HG03442 (cell line): ENCODE measurements around the gene LCN12.

ENCODE experiments used
- ATAC-seq: cut with Tn5 transposase; IDR thresholded peaks from one replicate; pipeline ENCODE4 v1.9.1; 2021; ENCODE audit warnings: mild to moderate bottlenecking, moderate library complexity; ENCODE audit not compliant: unreplicated experiment

The LCN12 gene

DNA sequence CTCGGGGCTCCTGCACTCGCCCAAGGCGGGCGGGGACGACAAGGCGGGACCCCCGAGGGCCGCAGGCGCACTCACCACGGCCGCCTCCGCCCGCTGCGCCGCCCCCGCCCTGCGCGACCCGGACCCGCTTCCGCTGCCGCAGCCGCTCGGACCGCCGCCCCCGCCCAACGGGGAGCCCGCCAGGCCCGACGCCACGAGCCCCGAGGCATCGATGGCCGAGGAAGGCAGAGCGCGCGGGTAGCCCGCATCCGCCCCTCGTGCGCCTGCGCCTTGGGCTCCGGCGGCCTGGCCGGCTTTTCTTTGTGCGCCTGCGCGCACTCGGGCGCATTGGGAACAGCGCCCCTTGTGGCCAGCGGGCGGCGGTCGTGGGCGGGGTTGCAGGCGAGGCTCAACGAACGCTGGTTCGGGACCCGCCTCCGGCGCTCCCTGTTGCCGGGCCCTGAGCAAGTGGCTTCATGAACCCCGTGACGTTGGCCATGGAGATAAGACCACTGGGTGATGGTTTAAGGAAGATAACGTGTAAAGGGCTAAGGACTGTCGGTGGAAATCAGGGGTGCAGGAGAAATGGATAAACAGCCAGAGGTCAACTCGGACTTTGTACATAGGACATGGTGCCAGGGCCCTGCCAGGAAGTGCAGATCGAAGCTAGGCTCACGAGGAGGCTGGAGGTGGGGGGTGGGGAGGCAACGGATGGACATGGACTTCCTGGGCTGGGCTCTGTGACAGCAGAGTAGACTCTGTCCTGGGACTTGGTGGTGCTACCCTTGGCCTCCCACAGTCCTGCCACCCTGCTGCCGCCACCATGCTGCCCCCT, 7.3 kb upstream of the LCN12 start, which contains the start of the genes C8G and FBXW5:
Gene C8G (plus strand): TSS at position 725 of the 814 bp plus-strand sequence. CDS start 78 bp downstream, at position 803.
Gene FBXW5 (minus strand): TSS at position 220 of the 814 bp plus-strand sequence. CDS start 655 bp downstream, outside the sequence.
- peak; percentile 79 for ATAC-seq

DNA sequence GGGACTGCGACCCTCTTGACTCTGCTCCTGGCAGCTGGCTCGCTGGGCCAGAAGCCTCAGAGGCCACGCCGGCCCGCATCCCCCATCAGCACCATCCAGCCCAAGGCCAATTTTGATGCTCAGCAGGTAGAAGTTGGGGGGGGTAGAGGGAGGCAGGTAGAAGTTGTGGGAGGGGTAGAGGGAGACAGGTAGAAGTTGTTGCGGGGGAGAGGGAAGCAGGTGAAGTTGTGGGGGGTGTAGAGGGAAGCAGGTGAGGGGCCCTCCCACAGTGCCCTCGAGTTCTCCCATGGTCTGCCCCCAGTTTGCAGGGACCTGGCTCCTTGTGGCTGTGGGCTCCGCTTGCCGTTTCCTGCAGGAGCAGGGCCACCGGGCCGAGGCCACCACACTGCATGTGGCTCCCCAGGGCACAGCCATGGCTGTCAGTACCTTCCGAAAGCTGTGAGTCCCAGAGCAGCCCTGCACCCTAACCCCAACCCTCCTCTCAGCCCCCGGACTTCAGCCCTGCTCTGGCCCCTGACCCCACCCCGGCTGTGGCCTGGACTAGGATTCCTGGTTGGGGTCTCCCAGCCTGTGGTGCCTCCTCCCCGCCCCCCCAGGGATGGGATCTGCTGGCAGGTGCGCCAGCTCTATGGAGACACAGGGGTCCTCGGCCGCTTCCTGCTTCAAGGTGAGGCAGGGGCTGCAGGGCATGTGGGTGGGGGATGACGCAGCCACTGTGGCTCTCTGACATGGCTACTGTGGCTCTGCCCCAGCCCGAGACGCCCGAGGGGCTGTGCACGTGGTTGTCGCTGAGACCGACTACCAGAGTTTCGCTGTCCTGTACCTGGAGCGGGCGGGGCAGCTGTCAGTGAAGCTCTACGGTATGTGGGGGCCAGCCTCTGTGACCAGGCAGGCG, 6.5 kb upstream of the LCN12 start:
- ATAC-seq = no peak

DNA sequence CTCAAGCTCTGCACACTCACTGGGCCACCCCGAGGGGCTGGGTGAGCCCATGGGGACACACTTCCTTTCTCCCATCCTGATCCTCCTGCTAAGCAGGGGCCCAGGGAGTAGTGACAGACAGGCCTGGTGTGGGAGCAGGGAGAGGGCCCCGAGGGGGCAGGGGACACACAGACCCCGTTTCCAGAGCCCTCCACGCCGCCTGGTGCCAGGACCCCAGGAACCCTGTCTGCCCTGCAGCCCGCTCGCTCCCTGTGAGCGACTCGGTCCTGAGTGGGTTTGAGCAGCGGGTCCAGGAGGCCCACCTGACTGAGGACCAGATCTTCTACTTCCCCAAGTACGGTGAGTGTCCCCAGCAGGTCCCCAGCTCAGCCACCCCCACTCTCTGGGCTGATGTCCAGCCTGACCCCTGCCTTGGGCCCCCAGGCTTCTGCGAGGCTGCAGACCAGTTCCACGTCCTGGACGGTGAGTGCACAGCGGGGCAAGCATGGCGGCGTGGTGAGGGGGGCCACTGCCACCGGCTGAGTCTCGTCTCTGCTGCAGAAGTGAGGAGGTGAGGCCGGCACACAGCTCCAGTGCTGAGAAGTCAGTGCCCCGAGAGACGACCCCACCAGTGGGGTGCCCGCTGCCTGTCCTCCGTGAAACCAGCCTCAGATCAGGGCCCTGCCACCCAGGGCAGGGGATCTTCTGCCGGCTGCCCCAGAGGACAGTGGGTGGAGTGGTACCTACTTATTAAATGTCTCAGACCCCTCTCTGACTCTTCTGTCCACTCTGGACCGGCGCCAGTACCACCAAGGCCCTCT, 5.6 kb upstream of the LCN12 start:
- ATAC-seq = no peak

DNA sequence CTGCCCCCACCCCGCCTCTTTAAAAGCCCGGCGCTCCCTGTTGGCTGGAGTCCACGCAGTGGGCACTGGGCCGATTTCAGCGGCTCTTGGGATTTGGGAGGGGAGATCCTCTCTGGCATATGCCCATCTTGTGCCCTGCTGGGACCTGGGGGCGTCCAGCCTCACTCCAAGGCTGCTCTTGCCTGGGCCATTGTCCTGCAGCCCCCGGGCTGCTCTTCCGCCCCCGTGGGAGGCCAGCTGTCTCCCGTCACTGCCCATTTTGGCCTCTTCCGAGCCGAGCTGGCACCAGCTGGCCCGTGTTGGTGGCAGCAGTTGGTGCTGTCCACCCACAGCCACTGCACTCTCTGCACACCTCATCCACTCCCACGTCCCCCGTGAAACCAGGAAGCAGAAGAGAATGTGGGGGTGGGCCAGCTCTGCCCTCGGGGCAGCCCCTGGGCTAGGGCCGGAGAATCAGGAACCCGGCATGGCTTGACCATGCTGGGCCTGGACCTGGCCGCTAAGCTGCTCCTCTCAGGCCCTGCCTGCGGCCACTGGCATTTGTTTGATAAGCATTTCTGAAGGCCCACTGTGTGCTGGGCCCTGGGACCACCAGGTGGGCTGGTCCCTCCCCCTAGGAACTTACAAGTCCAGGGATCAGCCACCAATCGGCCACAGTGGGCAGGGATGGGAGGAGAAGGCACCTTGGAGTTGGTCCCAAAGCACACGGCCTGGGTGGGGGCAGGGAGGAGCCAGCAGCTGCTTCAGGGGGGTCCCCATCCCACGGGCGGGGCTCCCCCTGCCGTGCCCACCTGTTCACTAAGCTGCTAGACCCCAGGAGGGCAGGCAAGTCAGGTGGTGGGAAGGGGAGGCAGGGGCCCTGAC, 4.8 kb upstream of the LCN12 start:
- no peak for ATAC-seq

DNA sequence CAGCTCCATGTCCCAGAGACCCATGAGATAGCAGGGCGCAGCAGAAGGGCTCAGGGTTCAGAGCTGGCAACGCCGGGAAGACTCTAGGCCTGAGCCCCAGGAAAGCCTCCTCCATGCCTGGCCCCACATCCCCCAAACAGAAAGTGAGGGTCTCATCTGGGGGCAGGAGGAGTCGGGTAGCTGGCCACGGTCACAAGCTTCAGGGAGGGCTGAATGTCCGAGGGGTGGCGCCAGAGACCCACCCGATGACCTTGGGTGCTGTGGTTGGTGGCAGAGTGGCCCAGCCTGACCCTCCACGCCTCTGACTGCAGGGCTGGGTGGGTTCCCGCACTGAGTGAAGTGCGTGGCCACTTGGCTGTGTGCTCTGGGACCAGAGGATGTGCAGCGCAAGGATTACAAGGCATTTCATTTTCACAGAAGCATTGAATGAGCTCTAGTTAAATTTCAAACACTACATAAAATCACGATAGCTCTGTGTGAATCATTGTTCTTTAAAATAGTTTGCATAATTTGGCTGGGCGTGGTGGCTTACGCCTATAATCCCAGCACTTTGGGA, 4.0 kb upstream of the LCN12 start:
- no peak for ATAC-seq

DNA sequence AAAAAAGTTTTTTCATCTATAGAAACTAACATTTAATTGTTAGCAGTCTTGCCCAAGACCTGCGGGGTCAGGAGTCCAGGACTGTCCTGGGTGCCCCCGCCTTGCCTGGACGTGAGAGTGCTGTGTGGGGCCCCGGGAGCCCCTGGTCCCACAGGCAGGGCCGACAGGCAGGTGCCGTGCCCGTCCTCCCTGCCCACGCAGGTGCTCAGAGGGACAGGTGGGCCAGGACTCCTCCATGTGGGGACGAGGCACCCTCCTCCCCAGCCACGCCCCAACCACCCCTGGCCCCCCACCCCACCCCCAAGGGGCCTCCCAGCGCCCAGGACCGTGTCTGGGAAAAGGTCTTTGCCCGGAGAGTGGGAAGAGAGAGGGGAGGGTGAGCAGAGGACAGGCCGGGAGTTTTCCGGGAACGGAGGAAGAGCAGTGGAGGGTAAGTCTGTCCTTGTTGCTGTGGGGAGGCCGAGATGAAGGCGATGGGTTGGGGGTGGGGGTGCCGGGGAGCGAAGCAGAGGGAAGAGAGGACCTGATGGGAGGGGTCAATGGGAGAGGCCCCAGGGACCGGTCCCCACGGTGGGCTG, 2.7 kb upstream of the LCN12 start:
- ATAC-seq = no peak

DNA sequence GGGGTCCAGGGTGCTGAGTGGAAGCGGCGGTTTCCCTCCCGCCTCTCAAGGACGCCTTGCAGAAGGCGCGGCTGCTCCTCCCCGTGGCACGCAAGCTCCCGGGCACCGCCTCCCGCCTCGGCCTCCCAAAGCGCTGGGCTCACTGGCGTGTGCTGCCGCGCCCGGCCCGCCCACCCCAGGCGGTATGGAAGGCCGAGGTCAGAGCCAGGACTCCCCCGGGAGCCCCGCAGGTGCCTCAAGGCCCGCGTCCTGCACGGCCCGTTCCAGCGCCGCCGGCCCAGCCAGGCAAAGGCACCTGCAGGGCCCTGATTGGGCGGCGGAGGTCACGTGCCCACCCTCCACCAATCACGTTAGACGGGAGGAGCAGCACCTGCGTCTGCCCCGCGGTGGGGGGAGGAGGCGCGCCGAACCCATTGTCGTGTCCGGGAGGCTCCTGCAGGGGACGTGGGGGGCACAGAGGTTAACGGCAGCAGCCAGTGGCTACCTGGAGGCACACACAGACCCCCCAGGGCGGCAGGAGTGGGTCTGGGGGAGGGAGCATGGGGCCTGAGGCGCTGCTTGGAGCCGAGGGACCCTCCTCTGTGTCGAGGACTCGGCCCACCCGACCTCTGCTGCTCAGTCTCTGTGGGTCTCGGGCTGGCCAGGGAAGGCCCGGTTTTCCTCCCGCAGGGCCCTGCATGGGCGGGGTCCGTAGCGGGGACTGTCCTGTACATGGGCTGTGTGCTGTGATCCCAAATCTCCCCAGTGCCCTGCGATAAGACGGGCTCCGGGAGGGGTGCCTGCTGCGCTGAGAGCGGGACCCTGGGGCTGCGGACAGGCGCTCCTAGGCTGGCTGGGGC, 2.0 kb upstream of the LCN12 start:
- ATAC-seq = peak; percentile 82

DNA sequence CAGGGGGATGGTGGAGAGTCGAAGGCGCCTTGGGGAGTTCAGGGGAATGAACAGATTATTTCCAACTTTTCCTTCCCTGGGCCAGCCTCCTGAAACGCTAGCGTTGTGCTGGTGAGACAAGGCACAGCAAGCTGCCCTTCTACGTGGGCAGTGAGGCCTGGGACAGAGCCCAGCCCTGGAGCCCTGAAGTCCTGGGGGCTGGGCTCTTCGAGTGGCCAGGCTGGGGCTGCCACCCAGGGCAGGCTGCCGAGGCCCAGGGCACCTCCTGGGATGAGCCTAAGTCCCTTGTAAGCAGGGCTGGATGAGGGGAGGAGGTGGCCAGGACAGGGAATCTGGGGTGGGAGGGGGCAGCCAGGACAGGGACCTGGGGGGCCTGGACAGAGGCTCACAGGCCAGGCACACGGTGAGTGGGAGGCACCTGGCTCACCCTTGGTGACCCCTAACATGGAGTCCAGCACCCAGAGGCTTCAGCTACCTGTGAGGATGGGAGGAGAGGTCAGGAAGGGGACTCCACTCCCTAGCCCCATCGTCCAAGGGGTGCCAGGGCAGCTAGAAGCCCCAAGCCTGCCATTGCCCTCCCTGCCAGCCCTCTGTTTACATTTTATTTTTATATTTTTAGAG, 1.3 kb upstream of the LCN12 start:
- ATAC-seq = no peak

DNA sequence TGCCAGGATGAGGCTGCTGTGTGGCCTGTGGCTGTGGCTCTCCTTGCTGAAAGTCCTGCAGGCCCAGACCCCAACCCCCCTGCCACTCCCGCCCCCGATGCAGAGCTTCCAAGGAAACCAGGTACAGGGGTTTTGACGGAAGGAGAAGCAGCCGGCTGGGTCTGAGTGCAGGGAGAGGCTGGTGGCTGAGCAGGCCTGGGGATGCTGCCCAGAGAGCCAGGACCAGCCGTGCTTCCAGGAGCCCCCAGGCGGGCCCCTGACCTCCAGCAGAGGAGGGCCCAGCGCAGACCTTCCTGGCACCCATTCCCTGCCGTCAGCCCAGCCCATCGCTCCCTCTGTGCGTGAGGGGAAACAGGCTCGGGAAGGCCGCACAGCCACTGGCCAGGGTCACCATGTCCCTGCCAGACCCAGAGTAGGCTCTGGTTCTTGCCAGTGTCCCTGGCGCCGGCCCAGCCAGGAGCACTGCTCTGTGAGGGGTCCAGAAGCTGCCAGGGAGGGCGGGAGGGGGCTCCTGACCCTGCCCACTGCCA, 313 bp downstream of the LCN12 start:
- ATAC-seq = no peak

DNA sequence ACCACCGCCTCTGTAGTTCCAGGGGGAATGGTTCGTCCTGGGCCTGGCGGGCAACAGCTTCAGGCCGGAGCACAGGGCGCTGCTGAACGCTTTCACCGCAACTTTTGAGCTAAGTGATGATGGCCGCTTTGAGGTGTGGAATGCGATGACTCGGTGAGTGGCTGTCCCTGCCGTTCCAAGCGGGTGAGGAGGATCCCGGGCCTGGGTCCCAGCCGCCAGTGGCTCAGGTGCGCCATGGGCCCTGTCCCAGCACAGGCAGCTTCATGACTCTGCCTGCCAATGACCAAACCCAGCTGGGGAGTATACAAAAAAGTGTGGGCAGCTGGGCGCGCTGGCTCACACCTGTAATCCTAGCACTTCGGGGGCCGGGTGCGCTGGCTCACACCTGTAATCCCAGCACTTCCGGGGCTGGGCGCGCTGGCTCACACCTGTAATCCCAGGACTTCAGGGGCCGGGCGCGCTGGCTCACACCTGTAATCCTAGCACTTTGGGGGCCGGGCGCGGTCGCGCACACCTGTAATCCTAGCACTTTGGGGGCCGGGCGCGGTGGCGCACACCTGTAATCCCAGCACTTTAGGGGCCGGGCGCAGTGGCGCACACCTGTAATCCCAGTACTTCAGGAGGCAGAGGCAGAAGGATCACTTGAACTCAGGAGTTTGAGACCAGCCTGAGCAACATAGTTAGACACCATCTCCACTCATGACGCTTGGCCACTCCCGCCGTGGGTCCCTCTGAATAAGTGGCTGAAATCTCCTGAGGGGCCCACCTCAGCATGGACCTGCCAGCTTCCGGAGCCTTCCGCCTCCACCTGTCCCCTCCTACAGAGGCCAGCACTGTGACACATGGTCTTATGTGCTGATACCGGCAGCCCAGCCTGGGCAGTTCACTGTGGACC, 1.1 kb downstream of the LCN12 start:
- ATAC-seq = no peak

DNA sequence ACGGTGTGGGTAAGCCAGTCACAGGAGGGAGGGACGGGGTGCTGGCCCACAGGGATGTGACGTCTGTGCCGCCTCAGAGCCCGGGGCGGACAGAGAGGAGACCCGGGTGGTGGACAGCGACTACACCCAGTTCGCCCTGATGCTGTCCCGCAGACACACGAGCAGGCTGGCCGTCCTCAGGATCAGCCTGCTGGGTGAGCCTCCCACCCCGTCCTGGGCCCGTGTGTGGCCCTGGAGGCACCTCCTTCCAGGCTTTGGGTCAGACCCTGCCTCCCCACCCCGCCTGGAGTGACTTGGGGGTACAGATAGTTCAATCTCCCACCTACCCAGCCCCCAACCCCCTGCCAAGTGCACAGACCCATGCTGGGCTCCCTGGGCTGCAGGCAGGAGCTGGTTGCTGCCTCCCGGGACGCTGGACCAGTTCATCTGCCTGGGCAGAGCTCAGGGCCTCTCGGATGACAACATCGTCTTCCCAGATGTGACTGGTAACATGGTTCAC, 1.7 kb downstream of the LCN12 start:
- no peak for ATAC-seq

DNA sequence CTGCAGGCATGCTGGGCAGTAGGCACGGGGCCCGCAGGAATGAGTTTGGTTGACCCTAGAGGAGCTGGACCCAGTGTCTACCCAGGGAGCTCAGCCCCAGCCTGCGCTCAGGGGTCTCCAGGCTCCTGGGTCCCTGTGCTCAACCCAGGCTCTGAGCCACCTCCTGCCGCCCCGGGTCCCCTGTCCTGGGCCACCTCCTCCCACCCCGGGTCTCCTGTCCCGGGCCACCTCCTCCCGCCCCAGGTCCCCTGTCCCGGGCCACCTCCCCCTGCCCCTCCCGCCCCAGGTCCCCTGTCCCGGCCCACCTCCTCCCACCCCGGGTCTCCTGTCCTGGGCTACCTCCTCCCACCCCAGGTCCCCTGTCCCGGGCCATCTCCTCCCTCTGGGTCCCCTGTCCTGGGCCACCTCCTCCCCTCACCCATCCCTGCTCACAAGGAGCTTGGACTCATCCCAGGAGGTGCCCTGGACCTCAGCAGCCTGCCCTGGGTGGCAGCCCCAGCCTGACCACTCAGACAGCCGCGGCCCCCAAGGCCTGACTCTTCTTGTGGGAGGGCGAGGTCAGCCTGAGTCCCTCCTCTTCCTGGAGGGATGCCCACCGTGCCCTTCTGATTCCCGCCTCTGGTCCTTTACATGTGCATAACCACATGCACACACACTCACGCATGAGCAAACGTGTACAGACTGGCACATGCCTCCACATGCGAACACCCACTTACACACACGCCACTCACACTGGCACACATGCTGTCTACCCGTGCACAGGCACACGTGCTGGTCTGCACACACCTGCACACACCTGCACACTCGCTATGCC, 2.4 kb downstream of the LCN12 start:
- ATAC-seq = no peak

DNA sequence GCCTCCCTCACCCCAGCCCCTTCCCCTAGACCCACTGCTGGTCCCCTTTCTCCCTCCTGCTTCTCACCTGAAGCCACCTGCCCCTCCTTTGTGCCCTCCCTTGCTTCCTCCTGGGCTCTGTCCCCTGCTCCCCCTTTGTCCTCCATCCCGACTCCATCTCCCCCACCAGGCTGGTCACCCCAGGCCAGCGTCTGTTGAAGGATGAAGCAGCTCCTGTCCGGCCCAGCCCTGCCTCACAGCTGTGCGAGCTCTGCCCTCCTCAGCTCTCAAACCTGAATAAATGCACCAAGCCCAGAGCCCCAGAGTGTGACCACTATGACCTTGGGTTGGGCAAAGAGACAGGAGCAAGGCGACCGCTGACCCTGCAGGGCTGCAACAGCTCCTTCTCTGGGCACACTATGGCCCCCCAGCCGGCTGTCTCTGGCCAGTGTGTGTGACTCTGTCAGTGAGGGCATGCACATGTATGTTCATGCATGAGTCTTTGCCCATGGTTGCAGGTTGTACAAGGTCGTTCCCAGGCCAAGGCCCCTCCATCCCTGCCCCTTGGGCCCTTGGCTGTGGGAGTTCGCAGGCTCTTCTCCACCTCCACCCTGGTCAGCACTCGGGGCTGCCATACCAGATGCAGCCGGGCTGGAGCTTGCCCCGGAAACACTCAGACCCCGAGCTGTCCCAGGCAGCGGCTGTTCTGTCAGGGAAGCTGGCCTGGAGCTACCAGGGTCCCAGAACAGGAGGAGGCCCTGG, 3.3 kb downstream of the LCN12 start:
- ATAC-seq = no peak

DNA sequence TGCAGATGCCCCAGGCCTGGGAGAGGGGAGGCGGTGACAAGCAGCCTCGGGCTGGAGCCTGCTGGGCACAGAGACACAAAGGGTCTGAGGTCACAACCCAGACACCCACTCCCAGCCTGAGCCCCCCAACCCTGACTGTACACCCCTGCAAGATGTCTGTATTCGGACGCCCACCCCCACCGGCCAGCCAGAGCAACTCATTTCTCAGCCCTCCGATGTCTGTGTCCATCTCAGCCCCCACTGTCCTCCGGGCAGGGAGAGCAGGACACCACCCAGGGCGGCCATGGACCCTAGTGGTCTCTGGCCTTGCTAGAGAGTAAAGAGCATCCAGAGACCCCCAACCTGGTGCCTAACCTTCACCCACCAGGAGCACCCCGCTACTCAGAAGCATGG, 3.9 kb downstream of the LCN12 start:
- no peak for ATAC-seq

DNA sequence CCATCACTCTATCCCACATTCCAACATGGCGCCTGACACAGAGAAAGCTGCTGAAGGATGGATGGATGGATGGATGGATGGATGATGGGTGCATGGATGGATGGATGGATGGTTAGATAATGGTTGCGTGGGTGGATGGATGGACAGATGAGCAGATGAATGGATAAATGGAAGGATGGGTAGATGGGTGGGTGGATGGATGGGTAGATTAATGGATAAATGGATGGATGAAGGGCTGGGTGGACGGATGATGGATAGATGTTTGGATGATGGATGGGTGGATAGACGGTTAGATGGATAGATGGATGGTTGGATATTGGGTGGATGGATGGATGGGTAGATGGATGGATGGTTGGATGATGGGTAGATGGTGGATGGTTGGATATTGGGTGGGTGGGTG, 4.5 kb downstream of the LCN12 start:
- no peak for ATAC-seq
